ENCODE data around the gene AHCYL1.
A peak's percentile ranks its signal among the peaks of the same experiment; 100 is the strongest.
"Not testable (repeated sequence)": the region's sequence is repeated elsewhere in the genome, so short reads cannot be mapped to it uniquely, and the experiment has no call there.

Gene AHCYL1

DNA sequence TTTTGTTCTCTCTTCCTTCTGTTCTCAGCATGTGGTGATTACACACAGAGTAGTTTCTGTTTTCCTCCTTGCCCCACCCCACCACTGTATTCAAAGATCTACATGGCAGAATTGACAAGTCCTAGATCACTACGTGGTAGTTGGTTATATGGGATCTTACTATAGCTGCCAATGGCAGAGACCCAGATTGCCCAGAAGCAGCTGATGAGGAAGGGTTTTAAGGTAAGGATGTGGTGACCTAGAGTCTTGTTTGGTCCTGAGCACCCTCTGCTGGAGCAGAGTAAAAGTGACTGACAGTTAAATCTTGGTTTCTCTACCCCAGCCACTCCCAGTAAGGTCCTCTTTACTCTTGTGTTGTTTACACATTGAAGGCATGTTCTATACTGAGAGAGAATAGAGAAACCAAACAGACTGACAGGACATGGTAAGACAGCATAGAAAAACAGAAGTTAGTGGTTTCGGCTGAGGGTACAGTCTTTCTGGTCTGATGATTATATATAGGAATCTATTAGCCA is 27.0 kb downstream of the AHCYL1 start:
- Histone ChIP-seq H3K4me3 (no peak overlapping the region; a peak in 1 of 20 replicates), H3K4me2 (peak overlapping the region; percentile 52 to 84 (median 68)), H3K36me3 (peaks cover 73 to 95% (median 84%) of the 10 kb centered on the region in 11 experiments), H3K4me1 (peaks cover 25 to 48% (median 28%) of the 10 kb centered on the region in 10 experiments), H3K9me3 (replicated peaks in 1 of 11) (no peaks in the 10 kb centered on the region), H3K27me3 (no peaks in the 10 kb centered on the region), H3K27ac (peak overlapping the region; percentile 31 to 83 (median 74); a peak in 21 of 22 replicates), H4K20me1 (peaks cover 8 to 52% (median 19%) of the 10 kb centered on the region in 11 experiments; a peak in 19 of 22 replicates), H3K9ac (peak overlapping the region; percentile 48 to 69 (median 62); a peak in 19 of 22 replicates)
- TF ChIP-seq Cebpa-rat (IDR thresholded peaks at IDR 0.05): no peak

GRCh38 chr1:110012100-110012780 is 27.7 kb downstream of the AHCYL1 start:
- Histone ChIP-seq H3K4me1 (peaks cover 25 to 45% (median 28%) of the 10 kb centered on the region in 10 experiments), H3K4me2 (peak overlapping the region; percentile 52 to 84 (median 68)), H3K36me3 (peaks cover 75 to 95% (median 86%) of the 10 kb centered on the region in 11 experiments), H3K27ac (peak overlapping the region; percentile 27 to 83 (median 74); a peak in 21 of 22 replicates), H3K9me3 (replicated peaks in 1 of 11) (no peaks in the 10 kb centered on the region), H3K9ac (peak overlapping the region; percentile 48 to 69 (median 62); a peak in 20 of 22 replicates), H4K20me1 (peaks cover 1 to 45% (median 13%) of the 10 kb centered on the region in 11 experiments; a peak in 17 of 22 replicates), H3K4me3 (peak overlapping the region in 3 of 10 experiments; percentile 10 to 33 (median 21); a peak in 5 of 20 replicates), H3K27me3 (no peaks in the 10 kb centered on the region)
- TF ChIP-seq Cebpa-rat (IDR thresholded peaks at IDR 0.05): no peak

GRCh38 chr1:110017792-110018191 is 33.2 kb downstream of the AHCYL1 start:
- Histone ChIP-seq H3K36me3 (peaks cover 99 to 100% (median 100%) of the 10 kb centered on the region in 11 experiments), H3K9me3 (replicated peaks in 1 of 11) (no peaks in the 10 kb centered on the region), H3K4me2 (no peak overlapping the region), H3K27me3 (no peaks in the 10 kb centered on the region), H4K20me1 (peaks cover 0 to 3% (median 0%) of the 10 kb centered on the region in 11 experiments; a peak in 1 of 22 replicates), H3K9ac (no peak overlapping the region), H3K4me3 (no peak overlapping the region), H3K4me1 (peaks cover 1 to 6% (median 2%) of the 10 kb centered on the region in 10 experiments; a peak in 19 of 20 replicates), H3K27ac (no peak overlapping the region)
- TF ChIP-seq Cebpa-rat (IDR thresholded peaks at IDR 0.05): peak in 2 of 11 experiments; percentile 28 to 56; a peak in 3 of 22 replicates

GRCh38 chr1:110018396-110018795 is 33.8 kb downstream of the AHCYL1 start:
- Histone ChIP-seq H3K9ac (no peak overlapping the region), H3K9me3 (replicated peaks in 1 of 11) (no peaks in the 10 kb centered on the region), H3K4me1 (no peaks in the 10 kb centered on the region), H3K27ac (no peak overlapping the region), H3K4me2 (no peak overlapping the region), H3K27me3 (no peaks in the 10 kb centered on the region), H3K36me3 (peaks cover 99 to 100% (median 100%) of the 10 kb centered on the region in 11 experiments), H3K4me3 (no peak overlapping the region), H4K20me1 (no peaks in the 10 kb centered on the region)
- no peak for TF ChIP-seq Cebpa-rat (IDR thresholded peaks at IDR 0.05)

- Histone ChIP-seq H3K4me3 (no peak overlapping the region), H3K27ac (no peak overlapping the region), H4K20me1 (no peaks in the 10 kb centered on the region; a peak in 1 of 22 replicates), H3K9ac (no peak overlapping the region), H3K9me3 (replicated peaks in 1 of 11) (no peaks in the 10 kb centered on the region), H3K27me3 (no peaks in the 10 kb centered on the region), H3K36me3 (peaks cover 98 to 100% (median 100%) of the 10 kb centered on the region in 11 experiments), H3K4me2 (no peak overlapping the region), H3K4me1 (no peaks in the 10 kb centered on the region)
- TF ChIP-seq Cebpa-rat (IDR thresholded peaks at IDR 0.05): no peak
Observed at GRCh38 chr1:110019770-110020169, 35.2 kb downstream of the AHCYL1 start.

DNA sequence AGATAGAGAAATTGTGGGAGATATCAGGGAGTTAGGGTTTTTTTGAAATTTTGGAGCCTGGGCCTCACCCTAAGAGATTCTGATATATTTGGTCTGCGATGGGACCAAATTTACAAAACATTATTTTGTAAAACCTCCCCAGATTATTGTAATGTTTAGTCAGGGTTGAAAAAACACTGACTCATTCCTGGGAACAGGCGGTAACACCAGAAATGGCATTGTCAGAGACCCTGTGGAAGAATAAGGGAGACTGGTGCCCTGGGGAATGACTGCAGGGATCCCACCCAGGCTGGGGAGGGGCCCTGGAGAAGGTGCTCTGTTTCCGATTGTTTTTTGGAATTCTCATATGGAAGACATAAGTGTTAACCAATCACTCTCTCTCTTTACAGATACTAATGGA is 36.7 kb downstream of the AHCYL1 start:
- Histone ChIP-seq H3K9me3 (replicated peaks in 1 of 11) (no peaks in the 10 kb centered on the region), H3K9ac (no peak overlapping the region), H3K27ac (no peak overlapping the region), H3K36me3 (peaks cover 88 to 96% (median 94%) of the 10 kb centered on the region in 11 experiments), H4K20me1 (no peaks in the 10 kb centered on the region; a peak in 1 of 22 replicates), H3K4me3 (no peak overlapping the region), H3K4me1 (no peaks in the 10 kb centered on the region), H3K27me3 (no peaks in the 10 kb centered on the region), H3K4me2 (no peak overlapping the region)
- no peak for TF ChIP-seq Cebpa-rat (IDR thresholded peaks at IDR 0.05)

DNA sequence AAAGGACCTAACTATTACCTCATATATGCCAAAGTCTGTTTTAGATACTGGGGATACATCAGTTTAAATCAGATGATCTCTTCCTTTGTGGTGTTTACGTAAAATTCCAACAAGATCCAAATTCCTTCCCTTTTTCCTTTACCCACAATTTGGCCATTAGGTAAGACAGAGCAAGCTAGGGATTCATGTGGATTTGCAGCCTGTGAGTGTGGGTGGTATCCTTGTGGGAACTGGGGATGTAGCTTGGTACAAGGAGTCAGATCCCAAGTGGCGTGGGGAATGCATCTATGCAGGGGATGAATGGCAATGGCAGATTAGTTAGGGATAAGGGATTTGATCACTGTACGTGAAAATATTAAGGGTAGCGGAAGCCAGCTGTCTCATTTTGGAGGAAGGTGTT is 40.0 kb downstream of the AHCYL1 start:
- H3K4me1 ChIP-seq: peaks cover 0 to 16% (median 10%) of the 10 kb centered on the region in 10 experiments; a peak in 12 of 20 replicates
- no peaks in the 10 kb centered on the region; a peak in 1 of 22 replicates for H4K20me1 ChIP-seq
- peaks cover 54 to 62% (median 61%) of the 10 kb centered on the region in 11 experiments for H3K36me3 ChIP-seq
- H3K27me3 ChIP-seq: no peaks in the 10 kb centered on the region
- TF ChIP-seq Cebpa-rat (IDR thresholded peaks at IDR 0.05): no peak
- no peaks in the 10 kb centered on the region for H3K9me3 ChIP-seq (replicated peaks in 1 of 11)
- H3K4me3 ChIP-seq: no peak overlapping the region
- H3K27ac ChIP-seq: no peak overlapping the region
- H3K4me2 ChIP-seq: no peak overlapping the region
- no peak overlapping the region for H3K9ac ChIP-seq

DNA sequence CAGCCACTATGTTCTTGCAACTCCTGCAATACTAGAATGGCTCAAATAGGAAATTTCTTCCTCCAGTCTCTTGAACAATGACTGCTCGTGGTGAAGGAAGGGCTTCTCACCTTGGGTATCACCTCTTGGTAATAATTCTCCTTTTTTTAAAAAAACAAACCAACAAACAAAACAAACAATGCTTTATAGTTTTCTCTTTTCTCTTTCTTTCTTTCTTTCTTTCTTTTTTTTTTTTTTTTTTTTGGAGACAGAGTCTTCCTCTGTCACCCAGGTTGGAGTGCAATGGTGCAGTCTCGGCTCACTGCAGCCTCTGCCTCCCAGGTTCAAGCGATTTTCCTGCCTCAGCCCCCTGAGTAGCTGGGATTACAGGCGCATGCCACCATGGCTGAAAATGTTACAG is 46.1 kb downstream of the AHCYL1 start:
- not testable (repeated sequence) for H3K36me3 ChIP-seq; H3K4me3 ChIP-seq; H3K9me3 ChIP-seq (replicated peaks in 1 of 11); H4K20me1 ChIP-seq; H3K27me3 ChIP-seq
- Histone ChIP-seq H3K9ac (peak overlapping the region in 1 of 11 experiments; percentile 5; a peak in 1 of 22 replicates), H3K27ac (peak overlapping the region in 4 of 11 experiments; percentile 19 to 68 (median 30); a peak in 3 of 22 replicates), H3K4me1 (peaks cover 27 to 48% (median 40%) of the 10 kb centered on the region in 10 experiments), H3K4me2 (peak overlapping the region in 10 of 11 experiments; percentile 19 to 42 (median 34); a peak in 15 of 22 replicates)

- no peak overlapping the region for H3K9ac ChIP-seq
- H3K27me3 ChIP-seq: no peaks in the 10 kb centered on the region
- H3K4me2 ChIP-seq: no peak overlapping the region
- H3K4me3 ChIP-seq: no peak overlapping the region
- no peaks in the 10 kb centered on the region for H3K9me3 ChIP-seq (replicated peaks in 1 of 11)
- peaks cover 4 to 16% (median 8%) of the 10 kb centered on the region in 11 experiments; a peak in 17 of 22 replicates for H3K36me3 ChIP-seq
- H3K27ac ChIP-seq: no peak overlapping the region
- H4K20me1 ChIP-seq: peaks cover 0 to 24% (median 22%) of the 10 kb centered on the region in 11 experiments; a peak in 16 of 22 replicates
- TF ChIP-seq Cebpa-rat (IDR thresholded peaks at IDR 0.05): peak in 8 of 11 experiments; percentile 35 to 96 (median 90); a peak in 15 of 22 replicates
- H3K4me1 ChIP-seq: peaks cover 35 to 64% (median 51%) of the 10 kb centered on the region in 10 experiments
Observed at GRCh38 chr1:110032327-110032726, 47.8 kb downstream of the AHCYL1 start.

Measured in BLaER1 treated with 17β-estradiol and CSF1 and Interleukin-3, amounts not matched to agents 10 nM and 100 nM (cell line).